Testis (tissue), 3 donors: Measurements from ENCODE around the gene TNFSF11. TPM values are rescaled to one million over a fixed set of nuclear protein-coding genes. Genes with fewer than 3 reads are reported as not detected.

ENCODE experiments used
- DNase-seq: peaks from one replicate; pipeline ENCODE4 v3.0.0-alpha.2; 2019
- H3K27ac ChIP-seq, 2 donors: fragments of 200-600 bp; sonication (generic); one replicate each; pipeline ENCODE4 v1.5.1; 2019
- H3K27me3 ChIP-seq: fragments of 200-600 bp; sonication (generic); one replicate; pipeline ENCODE4 v1.5.1; 2019
- H3K36me3 ChIP-seq: fragments of 200-600 bp; sonication (generic); one replicate; pipeline ENCODE4 v1.5.1; 2017; ENCODE audit warnings: low read depth; ENCODE audit errors: missing control alignments
- H3K4me1 ChIP-seq: fragments of 200-600 bp; sonication (generic); one replicate; pipeline ENCODE4 v1.5.1; 2019
- H3K4me3 ChIP-seq, 2 donors: fragments of 200-600 bp; sonication (generic); one replicate each; pipeline ENCODE4 v1.5.1; 2017 to 2019
- H3K9me3 ChIP-seq: fragments of 200-600 bp; sonication (generic); one replicate; pipeline ENCODE4 v1.5.1; 2017
- POLR2A ChIP-seq: fragments of 450-650 bp; IDR thresholded peaks from one replicate; pipeline ENCODE4 v1.6.1; 2017; ENCODE audit warnings: antibody characterized with exemption, mild to moderate bottlenecking, moderate library complexity
- WGBS, 2 donors: methylation state at CpG; one replicate each; pipeline ENCODE4 v1.1.5; 2018; 5-methylcytosine and 5-hydroxymethylcytosine counted together
- intact Hi-C: fragments of 100-400 bp; cut with DNase I; formaldehyde crosslinking; loops from one replicate; pipeline ENCODE4 v1.15.1; 2023; ENCODE audit warnings: low total_unique reads
- polyA plus RNA-seq: library from polyadenylated mRNA; stranded (reverse); fragments of 350-450 nt; fragmentation: Illumina TruSeq; extraction: RNeasy Lipid Tissue Mini Kit (QIAGEN cat#74804); gene quantifications from one replicate; pipeline ENCODE4 v1.2.3, GENCODE V29; 2014; ENCODE audit warnings: low read depth, low replicate concordance; ENCODE audit not compliant: insufficient read depth
- total RNA-seq, 2 donors: library from RNA; depleted of rRNA; stranded (reverse); fragments of >200 nt; gene quantifications; one replicate each; pipeline ENCODE4 v1.2.3, GENCODE V29; 2016
- TF ChIP-seq, protein P1 (sequence below), 3 experiments: fragments of 450-650 bp in 2 of 3; fragments of 200-600 bp in 1 of 3; sonication (generic) in 1 of 3; IDR thresholded peaks; one replicate each; pipeline ENCODE4 v1.5.1; 2016 to 2019; ENCODE audit warnings: antibody characterized with exemption in 3 of 3, mild to moderate bottlenecking in 2 of 3, moderate library complexity in 1 of 3

TNFSF11 gene
- total and polyA plus RNA-seq, 3 donors from 2014 or later, result 0.93 to 2.0 (median 1.8) TPM

DNA sequence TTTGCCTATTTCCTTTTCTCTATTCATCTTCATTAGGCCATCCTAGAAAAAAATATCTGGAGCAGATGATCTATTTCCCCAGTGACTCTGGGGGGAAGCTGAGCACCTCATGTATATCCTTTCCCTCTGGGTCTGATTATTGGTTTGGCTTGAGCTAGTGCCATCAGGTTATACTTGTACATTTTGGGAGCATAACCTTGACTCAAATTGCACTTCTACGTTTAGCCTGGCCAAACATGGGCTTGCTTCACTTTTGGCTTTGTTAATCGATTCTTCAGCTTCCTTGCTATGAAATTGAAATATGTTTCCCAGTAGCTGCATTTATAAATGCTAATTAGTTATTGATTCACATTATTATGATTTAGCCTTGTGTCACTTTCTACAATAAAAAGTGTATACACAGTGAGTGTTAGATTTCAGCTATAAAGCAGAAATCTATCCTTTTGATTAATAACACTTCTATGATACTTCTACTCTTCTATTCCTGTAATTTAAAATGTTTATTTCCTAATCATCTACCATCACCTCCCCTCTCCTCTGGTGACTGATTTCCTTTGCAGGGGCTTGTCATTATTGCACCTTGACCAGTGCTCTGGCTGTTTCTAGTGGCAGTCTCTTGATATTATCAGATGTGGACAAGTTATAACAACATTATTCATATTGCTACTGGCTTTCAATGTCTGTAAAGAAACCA lies 37.3 kb downstream of the TNFSF11 start:
- H3K27me3 ChIP-seq, result no peaks in the 10 kb centered on the region
- H3K9me3 ChIP-seq, result no peaks in the 10 kb centered on the region
- H3K36me3 ChIP-seq, result no peaks in the 10 kb centered on the region
- TF ChIP-seq POLR2A, result no peak
- TF ChIP-seq, protein P1, sequence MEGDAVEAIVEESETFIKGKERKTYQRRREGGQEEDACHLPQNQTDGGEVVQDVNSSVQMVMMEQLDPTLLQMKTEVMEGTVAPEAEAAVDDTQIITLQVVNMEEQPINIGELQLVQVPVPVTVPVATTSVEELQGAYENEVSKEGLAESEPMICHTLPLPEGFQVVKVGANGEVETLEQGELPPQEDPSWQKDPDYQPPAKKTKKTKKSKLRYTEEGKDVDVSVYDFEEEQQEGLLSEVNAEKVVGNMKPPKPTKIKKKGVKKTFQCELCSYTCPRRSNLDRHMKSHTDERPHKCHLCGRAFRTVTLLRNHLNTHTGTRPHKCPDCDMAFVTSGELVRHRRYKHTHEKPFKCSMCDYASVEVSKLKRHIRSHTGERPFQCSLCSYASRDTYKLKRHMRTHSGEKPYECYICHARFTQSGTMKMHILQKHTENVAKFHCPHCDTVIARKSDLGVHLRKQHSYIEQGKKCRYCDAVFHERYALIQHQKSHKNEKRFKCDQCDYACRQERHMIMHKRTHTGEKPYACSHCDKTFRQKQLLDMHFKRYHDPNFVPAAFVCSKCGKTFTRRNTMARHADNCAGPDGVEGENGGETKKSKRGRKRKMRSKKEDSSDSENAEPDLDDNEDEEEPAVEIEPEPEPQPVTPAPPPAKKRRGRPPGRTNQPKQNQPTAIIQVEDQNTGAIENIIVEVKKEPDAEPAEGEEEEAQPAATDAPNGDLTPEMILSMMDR (IDR thresholded peaks at IDR 0.05), result no peak
- H3K4me3 ChIP-seq, result no peak overlapping the region
- no peak overlapping the region for H3K27ac ChIP-seq
- DNase-seq, result no peak
- intact Hi-C loops, result no loop called here
- no peaks in the 10 kb centered on the region for H3K4me1 ChIP-seq
- WGBS, 2 donors, result 83 to 84% methylated on average over 2 of the region's 2 CpGs

DNA sequence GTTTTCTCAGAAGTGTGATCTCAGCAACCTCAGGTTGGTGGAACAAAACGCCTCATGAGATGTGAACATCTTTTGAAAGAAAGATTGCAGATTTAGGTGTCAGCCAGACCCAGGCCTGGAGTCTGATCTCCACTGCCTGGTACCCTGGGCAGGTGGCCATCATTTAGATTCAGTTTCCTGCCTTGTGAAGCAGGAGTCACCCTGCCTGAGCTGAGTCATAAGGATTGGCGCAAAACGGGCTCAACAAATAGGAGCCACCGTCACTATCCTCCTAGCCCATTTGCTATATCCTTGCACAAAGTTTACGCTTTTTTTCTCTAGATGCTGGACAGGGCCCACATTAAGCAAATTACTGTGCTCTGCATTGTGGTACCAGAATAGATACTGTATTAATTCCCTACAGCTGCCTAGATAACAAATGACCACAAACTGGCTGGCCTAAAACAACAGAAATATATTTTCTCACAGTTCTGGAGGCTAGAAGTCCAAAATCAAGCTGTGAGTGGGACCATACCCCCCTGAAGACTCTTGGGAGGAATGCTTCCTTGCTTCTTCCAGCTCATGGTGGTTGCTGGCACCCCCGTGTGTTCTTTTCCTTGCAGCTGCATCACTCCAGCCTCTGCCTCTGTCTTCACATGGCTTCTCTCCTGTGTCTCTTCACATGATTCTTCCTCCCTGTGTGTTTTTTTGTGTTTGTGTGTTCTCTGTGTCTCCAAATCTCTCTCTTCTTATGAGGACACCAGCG lies 38.2 kb downstream of the TNFSF11 start:
- Histone ChIP-seq H3K4me3 (no peak overlapping the region), H3K36me3 (no peaks in the 10 kb centered on the region), H3K27me3 (no peaks in the 10 kb centered on the region), H3K27ac (no peak overlapping the region), H3K9me3 (no peaks in the 10 kb centered on the region), H3K4me1 (no peaks in the 10 kb centered on the region)
- TF ChIP-seq, protein P1 (IDR thresholded peaks at IDR 0.05), result no peak
- DNase-seq, result no peak
- 78 to 86% methylated on average over 7 of the region's 7 CpGs for WGBS, 2 donors
- intact Hi-C loops, result no loop called here

DNA sequence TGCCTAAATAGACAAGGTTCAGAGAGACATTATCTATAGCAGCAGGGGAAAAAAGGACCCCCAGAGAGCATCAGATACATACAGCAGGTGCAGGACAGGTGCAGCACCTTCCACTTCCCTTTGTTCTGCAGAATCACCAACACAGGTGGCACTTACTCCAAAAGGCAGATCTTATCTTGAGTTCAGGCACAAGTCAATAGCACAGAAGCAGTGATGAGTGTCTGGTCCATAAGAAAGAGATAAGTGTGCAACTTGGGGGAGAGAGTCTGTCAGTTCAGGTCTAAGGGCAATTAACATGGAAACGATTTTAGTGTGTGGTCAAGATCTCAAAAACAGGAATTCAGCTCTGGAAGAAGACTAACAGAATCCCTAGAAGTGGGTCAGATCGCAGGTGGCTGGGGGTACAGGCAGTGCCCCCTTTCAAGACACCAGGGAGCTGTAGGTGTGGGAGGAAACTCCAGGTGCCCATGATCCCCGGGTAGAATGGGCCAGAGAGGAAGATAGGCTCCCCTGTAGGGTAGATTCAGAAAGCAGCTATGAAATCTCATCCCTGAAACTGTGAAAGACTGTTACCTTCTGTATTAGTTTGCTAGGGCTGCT lies 40.6 kb downstream of the TNFSF11 start:
- no peaks in the 10 kb centered on the region for H3K4me1 ChIP-seq
- no peak for DNase-seq
- intact Hi-C loops, result no loop called here
- no peaks in the 10 kb centered on the region for H3K9me3 ChIP-seq
- H3K4me3 ChIP-seq, result no peak overlapping the region
- 70 to 73% methylated on average over 3 of the region's 3 CpGs for WGBS, 2 donors
- no peaks in the 10 kb centered on the region for H3K27me3 ChIP-seq
- TF ChIP-seq, protein P1 (IDR thresholded peaks at IDR 0.05), result no peak
- no peak for TF ChIP-seq POLR2A
- H3K27ac ChIP-seq, result no peak overlapping the region
- no peaks in the 10 kb centered on the region for H3K36me3 ChIP-seq

DNA sequence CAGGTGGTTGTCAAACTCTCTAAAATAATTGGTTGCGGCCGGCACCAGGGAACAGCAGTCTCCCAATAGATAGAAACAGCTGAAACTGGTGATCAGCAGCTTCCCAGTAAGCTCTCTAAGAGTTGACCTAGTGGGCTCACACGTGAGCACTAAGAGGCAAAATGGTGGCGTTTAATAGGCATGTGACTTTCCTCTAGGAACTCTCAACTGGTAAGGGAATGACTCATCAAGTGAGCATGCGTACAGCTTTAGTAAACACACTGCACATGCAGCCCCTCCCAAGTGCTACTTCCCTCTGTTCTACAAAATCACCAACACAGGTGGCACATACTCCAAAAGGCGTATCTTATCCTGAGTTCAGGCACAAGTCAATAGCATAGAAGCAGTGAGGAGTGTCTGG lies 41.7 kb downstream of the TNFSF11 start:
- DNase-seq, result no peak
- Histone ChIP-seq H3K4me3 (no peak overlapping the region), H3K27ac (no peak overlapping the region), H3K36me3 (no peaks in the 10 kb centered on the region), H3K27me3 (no peaks in the 10 kb centered on the region), H3K4me1 (no peaks in the 10 kb centered on the region), H3K9me3 (no peaks in the 10 kb centered on the region)
- intact Hi-C loops, result no loop called here
- WGBS, 2 donors, result 69 to 79% methylated on average over 6 of the region's 6 CpGs
- no peak for TF ChIP-seq POLR2A
- TF ChIP-seq, protein P1 (IDR thresholded peaks at IDR 0.05), result no peak
